RWPE2 (cell line): ENCODE measurements around the gene TRPC3.

ENCODE experiments used
- ATAC-seq: fragments of 200-7000 bp; cut with Tn5 transposase; 3 replicates; pipeline ENCODE4 v1.9.1; 2021; ENCODE audit warnings: low read depth
- DNase-seq: peaks from one replicate; pipeline ENCODE4 v3.0.0-alpha.2; 2020; ENCODE audit warnings: low spot score
- H3K27ac ChIP-seq: fragments of 450-650 bp; 2 replicates; pipeline ENCODE4 v1.5.1; 2017; ENCODE audit warnings: mild to moderate bottlenecking; ENCODE audit not compliant: poor library complexity, severe bottlenecking
- H3K27me3 ChIP-seq: fragments of 250-450 bp; sonication (Bioruptor Pico); 2 replicates; pipeline ENCODE4 v1.5.1; 2021; ENCODE audit warnings: mild to moderate bottlenecking, moderate library complexity; ENCODE audit not compliant: insufficient read depth, poor library complexity, severe bottlenecking
- H3K36me3 ChIP-seq: fragments of 250-450 bp; sonication (Bioruptor Pico); 2 replicates; pipeline ENCODE4 v1.5.1; 2020; ENCODE audit warnings: low read depth, mild to moderate bottlenecking, moderate library complexity
- H3K4me1 ChIP-seq: fragments of 250-450 bp; sonication (Bioruptor Pico); 2 replicates; pipeline ENCODE4 v1.5.1; 2021; ENCODE audit warnings: mild to moderate bottlenecking, moderate library complexity; ENCODE audit not compliant: insufficient read depth, poor library complexity, severe bottlenecking
- H3K4me3 ChIP-seq: fragments of 250-450 bp; sonication (Bioruptor Pico); 2 replicates; pipeline ENCODE4 v1.5.1; 2021; ENCODE audit warnings: mild to moderate bottlenecking, moderate library complexity; ENCODE audit not compliant: severe bottlenecking
- H3K9me3 ChIP-seq: fragments of 250-450 bp; sonication (Bioruptor Pico); 2 replicates; pipeline ENCODE4 v1.5.1; 2021; ENCODE audit warnings: mild to moderate bottlenecking, moderate library complexity; ENCODE audit not compliant: severe bottlenecking
- TF ChIP-seq, protein P1 (sequence below): fragments of 450-650 bp; IDR thresholded peaks from one replicate; pipeline ENCODE4 v1.5.1; 2017; ENCODE audit warnings: mild to moderate bottlenecking, moderate library complexity; ENCODE audit not compliant: poor library complexity, severe bottlenecking

TRPC3 gene

DNA sequence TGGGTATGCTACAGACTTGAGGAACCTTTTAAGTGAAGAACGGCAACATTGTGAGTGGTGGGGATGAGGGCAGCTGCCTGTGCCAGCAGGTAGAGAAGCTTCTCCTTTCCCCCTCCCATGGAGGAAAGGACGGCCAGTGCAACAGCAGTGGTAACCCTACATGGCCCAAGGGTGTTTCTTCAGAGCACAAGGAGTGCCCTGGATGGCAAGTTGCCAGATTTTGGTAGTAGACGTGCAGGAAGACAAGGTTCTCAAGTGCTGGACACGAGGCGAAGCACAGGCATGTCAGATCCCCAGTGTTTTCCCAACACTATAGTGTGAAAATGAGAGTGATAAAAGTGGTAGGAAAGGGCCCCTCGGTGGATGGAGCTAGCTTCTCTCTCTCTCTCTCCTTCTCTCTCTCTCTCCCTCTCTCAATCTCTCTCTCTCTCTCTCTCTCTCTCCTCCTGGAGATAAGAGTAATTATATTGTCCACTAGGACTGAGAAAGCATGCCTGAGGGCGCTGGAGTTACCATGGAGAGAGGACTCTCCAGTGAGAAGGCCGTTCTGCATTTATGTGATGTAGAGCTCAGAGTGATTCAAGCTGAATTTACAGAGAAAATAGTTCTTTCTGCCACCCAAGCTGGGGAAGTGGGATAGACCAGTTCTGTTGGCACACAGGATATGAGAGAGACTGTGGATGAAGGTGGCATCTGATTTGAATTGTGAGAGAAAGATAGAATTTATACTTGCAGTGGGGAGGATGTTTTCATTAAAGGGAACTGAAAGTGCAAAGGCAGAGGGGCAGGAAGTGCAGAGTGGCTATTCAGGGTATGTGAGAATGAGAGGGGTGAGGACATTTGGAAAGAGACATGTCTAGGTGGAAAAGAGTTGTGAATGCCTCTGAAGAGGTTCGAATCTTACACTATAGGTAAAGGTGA, 25.7 kb upstream of the TRPC3 start:
- no peak for DNase-seq
- ATAC-seq: 0 out of 3 replicates have a peak, but pooled peaks have one; percentile 29
- Histone ChIP-seq H3K36me3 (no peaks in the 10 kb centered on the region), H3K27me3 (no peaks in the 10 kb centered on the region), H3K4me3 (no peak overlapping the region), H3K27ac (no peak overlapping the region), H3K4me1 (no peaks in the 10 kb centered on the region), H3K9me3 (no peaks in the 10 kb centered on the region)
- TF ChIP-seq, protein P1, sequence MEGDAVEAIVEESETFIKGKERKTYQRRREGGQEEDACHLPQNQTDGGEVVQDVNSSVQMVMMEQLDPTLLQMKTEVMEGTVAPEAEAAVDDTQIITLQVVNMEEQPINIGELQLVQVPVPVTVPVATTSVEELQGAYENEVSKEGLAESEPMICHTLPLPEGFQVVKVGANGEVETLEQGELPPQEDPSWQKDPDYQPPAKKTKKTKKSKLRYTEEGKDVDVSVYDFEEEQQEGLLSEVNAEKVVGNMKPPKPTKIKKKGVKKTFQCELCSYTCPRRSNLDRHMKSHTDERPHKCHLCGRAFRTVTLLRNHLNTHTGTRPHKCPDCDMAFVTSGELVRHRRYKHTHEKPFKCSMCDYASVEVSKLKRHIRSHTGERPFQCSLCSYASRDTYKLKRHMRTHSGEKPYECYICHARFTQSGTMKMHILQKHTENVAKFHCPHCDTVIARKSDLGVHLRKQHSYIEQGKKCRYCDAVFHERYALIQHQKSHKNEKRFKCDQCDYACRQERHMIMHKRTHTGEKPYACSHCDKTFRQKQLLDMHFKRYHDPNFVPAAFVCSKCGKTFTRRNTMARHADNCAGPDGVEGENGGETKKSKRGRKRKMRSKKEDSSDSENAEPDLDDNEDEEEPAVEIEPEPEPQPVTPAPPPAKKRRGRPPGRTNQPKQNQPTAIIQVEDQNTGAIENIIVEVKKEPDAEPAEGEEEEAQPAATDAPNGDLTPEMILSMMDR: no peak

DNA sequence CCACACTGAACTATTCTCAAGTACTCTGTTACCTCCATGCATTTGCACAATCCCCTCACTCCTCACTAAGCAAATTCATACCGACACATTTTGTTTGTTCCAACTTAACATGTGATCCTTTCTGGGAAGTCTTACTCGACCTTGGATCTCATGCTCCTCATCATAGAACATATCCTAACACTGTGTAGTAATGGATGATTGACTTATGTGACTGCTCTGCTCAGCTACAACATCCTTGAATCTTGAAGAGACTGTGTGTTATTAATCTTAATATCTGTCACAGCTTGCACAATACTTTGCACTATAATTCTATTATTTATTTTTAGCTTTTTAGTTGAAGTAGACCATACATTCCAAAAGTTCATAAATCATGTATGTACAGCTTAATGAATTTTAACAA, 23.9 kb upstream of the TRPC3 start:
- no peak overlapping the region for H3K27ac ChIP-seq
- no peaks in the 10 kb centered on the region for H3K27me3 ChIP-seq
- ATAC-seq (no peak), DNase-seq (no peak)
- TF ChIP-seq, protein P1: no peak
- H3K36me3 ChIP-seq: no peaks in the 10 kb centered on the region
- H3K9me3 ChIP-seq: no peaks in the 10 kb centered on the region
- H3K4me3 ChIP-seq: no peak overlapping the region
- no peaks in the 10 kb centered on the region for H3K4me1 ChIP-seq

DNA sequence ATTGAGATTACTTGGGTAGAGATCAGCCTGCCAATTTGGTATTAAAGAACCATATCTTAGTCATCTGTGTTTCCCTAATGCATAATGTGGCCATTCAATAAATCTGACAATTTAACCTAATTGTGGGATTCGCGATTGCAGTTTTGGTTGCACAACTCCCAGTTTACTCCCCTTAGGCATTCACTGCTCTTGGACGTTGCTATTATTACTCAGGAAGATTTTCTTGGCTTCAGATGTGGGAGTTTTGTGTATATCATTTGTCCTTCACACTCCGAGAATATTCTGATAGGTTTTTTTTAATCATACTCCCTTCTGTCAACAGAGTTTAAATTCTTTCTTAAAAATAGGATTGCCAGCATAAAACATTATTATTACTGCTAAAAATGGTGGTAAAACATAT, 22.0 kb upstream of the TRPC3 start:
- no peaks in the 10 kb centered on the region for H3K27me3 ChIP-seq
- ATAC-seq (no peak), DNase-seq (no peak)
- TF ChIP-seq, protein P1: no peak
- no peak overlapping the region for H3K27ac ChIP-seq
- H3K36me3 ChIP-seq: no peaks in the 10 kb centered on the region
- H3K9me3 ChIP-seq: no peaks in the 10 kb centered on the region
- no peaks in the 10 kb centered on the region for H3K4me1 ChIP-seq
- no peak overlapping the region for H3K4me3 ChIP-seq

DNA sequence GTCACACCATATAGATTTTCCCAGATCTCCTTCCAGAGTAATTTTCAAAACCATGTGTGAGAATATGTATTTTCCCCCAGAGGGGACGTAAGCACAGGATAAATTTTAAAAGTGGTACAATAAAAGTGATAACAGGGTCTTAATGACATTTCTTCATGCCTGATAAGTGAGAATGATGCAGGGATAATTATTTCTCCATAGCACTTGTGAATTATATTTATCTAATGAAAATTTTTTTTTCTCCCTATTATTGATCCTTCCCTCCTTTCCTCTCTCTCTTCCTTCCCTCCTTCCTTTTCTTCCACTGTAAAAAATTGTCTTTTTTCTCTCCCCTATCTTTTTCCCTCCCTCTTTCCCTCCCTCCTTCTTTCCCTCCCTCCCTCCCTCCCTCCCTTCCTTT, 17.0 kb upstream of the TRPC3 start:
- Histone ChIP-seq H3K36me3 (no peaks in the 10 kb centered on the region), H3K4me3 (no peak overlapping the region), H3K27me3 (peaks cover 9% of the 10 kb centered on the region), H3K4me1 (no peaks in the 10 kb centered on the region), H3K9me3 (no peaks in the 10 kb centered on the region), H3K27ac (no peak overlapping the region)
- no peak for ATAC-seq
- TF ChIP-seq, protein P1: no peak
- no peak for DNase-seq

DNA sequence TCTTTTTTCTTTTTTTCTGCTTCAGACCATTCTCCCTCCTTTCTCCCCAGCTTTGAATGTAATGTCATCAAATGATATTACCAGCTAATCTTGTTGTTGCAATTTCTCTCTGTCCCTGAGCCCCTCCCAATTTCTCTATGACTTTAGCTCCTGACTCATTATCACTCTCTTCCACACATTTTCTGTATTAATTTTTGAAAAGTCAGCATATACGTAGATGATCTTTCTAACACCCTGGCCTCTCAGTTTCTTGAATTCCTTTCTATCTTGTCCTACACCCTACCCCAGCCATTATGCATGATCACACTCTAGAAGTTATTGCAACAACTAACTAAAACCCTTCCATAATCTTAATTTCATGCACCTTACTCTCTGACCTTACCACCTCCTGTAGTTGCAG, 13.1 kb upstream of the TRPC3 start:
- TF ChIP-seq, protein P1: no peak
- Histone ChIP-seq H3K27ac (no peak overlapping the region), H3K4me3 (no peak overlapping the region), H3K27me3 (peaks cover 9% of the 10 kb centered on the region), H3K36me3 (no peaks in the 10 kb centered on the region), H3K9me3 (no peaks in the 10 kb centered on the region), H3K4me1 (no peaks in the 10 kb centered on the region)
- ATAC-seq (no peak), DNase-seq (no peak)
